ENCODE results near the gene FER.
"Not testable (repeated sequence)": the region's sequence is repeated elsewhere in the genome, so short reads cannot be mapped to it uniquely, and the experiment has no call there.

Gene FER

DNA sequence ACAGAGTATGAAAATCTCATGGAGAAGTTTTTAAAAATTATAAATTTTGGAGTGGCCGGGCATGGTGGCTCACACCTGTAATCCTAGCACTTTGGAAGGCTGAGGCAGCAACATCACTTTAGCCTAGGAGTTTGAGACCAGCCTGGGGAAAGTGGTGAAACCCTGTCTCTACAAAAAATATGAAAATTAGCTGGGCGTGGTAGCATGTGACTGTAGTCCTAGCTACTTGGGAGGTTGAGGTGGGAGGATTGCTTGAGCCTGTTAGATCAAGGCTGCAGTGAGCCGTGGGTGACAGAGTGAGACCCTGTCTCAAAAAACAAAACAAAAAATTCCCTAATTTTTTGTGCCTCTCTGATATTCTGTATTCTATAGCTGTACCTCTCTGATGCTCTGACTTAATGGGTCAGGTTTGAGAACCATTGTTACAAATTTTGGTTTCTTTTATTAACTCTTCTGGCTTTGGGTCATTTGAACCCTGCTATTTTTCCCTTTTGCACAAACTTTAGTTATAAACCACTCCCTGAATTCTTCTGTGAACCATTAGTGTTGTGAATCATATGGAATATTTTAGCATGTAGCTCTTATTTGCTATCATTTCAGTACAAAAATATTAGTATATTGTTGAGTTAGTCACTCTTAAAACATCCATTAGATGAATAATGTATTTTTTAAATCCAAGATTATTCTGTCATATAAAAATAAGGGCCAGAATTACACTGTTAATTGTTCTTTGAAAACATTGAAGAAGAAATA, 51.0 kb downstream of the FER start:
- DNase-seq (ENCODE audit: low read depth), result no peak

DNA sequence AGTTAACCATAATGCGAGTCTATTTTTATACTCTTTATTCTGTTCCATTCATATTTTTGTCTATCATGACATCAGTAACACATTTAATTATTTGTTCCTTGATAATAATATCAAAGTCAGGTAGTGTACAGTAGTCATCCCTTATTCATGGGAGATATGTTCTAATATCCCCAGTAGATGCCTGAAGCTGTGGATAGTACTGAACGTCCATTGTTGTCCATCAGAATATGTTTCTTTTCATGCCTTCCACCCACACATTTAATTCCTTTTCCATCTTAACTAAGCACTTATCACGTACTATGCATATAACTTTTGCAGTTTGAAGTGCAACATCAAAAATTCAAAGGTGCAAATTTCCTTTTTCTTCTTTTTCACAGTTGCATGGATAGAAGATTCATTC, 53.6 kb downstream of the FER start:
- no peak for DNase-seq (ENCODE audit: low read depth)

DNA sequence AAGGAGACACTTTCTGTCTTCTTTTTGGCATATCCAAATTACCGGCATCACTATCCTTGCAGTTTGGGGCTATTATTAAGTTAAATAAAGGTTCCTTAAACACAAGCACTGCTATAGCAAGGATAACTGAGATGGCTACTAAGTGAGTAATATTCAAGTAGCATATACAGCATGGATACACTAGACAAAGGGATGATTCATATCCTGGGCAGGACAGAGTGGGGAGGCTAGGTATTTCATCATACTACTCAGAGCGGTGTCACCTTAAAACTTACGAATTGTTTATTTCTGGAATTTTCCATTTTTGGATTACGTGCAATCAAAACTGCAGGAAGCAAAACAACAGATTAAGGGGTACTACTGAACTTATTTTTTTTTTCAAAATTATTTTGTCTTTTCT, 54.1 kb downstream of the FER start:
- DNase-seq (ENCODE audit: low read depth), result peak; percentile 86

DNA sequence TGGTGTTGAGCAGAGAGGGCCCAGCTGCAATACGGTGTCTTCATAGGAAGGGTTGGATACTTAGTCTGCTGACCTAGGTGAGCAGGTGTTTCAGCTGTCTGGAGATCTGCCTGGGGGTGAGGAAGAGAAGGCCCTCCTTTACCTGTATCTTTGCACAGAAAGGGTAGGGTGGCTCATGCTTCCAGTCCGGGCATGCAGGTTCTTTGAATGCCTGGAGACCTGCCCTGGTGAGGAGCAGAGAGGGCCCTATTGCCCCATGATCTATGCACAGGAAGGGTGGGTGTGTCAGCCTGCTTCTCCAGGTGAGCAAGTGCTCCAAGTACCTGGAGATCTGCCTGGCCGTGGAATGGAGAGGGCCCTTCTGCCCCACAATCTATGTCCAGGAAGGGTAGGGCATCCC, 63.0 kb downstream of the FER start:
- no peak for DNase-seq (ENCODE audit: low read depth)

DNA sequence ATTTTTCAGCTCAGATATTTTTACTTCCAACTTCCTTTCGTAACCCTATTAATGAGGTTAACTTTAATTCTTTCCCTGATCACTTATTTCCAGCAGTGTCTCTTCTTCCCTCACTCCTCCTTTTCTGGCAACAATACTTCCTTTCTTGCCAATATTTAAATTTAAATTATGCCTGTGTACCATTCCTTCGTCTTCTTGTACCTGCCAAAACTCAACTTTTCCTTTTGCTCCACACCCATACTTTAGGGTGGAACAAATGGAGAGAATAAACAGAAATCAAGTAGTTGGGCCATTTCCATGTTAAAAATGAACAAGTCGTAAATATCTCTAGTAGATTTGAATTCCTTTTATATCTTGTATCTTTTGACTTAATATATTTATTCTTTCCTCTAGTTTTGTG, 66.0 kb downstream of the FER start:
- DNase-seq (ENCODE audit: low read depth), result no peak

DNA sequence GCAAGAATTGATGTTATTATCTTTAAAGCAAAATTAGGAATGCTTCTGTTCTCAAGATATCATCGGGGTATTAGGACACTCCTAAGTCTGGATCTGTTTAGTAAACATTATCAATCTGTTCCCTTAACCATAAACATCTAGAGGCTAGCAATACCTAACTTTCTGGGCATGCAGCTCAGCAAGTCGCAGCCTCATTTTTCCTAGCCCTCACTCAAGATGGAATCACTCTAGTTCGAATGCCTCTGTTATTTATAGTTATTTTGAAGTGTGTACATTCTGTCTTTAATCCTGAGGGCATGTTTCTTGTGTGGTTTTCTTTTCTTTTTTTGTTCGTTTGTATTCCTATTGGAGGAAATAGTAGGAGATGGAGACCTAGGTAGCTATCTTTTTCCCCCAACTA, 66.9 kb downstream of the FER start:
- DNase-seq (ENCODE audit: low read depth), result no peak

DNA sequence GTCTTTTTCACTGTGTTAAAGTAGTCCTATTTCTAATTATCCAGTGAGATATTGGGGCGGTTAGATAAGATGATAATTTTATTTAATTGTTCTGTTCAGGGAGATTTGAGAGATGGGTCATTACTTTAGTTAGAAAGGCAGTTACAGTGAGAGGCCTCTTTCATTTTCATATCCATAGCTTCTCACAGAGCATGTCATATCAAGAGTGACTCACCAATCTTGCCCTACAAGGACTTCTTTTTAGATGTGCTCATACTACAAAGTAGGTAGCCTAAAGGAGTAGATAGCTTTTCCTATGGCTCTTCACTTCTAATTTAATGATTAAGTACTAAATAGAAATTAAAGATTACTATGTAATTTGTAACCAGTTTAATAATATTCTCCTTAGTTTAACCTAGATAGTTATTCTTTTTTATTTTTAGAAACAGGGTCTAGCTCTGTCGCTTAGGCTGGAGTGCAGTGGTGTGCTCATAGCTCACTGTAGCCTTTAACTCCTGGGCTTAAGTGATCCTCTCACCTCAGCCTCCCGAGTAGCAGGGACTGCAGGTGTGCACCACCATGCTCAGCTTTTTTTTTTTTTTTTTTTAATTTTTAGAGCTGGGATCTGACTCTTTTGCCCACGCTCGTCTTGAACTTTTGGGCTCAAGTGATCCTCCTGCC, 71.0 kb downstream of the FER start:
- no peak for DNase-seq (ENCODE audit: low read depth)

DNA sequence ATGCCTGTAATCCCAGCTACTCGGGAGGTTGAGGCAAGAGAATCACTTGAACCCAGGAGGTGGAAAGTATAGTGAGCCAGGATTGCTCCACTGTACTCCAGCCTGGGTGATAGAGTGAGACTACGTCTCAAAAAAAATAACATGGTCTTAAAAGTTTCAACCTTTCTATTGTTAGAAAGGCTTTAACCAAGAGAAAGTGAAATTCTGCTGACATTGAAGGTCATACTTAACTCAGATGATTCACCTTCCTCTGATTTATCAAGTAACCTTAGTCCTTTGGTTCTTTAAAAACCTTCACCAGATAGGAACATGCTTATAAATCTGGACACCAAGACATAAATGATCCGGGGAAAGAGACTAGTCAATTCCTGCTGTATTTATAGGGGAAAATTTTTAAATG, 73.3 kb downstream of the FER start:
- DNase-seq (ENCODE audit: low read depth), result no peak

DNA sequence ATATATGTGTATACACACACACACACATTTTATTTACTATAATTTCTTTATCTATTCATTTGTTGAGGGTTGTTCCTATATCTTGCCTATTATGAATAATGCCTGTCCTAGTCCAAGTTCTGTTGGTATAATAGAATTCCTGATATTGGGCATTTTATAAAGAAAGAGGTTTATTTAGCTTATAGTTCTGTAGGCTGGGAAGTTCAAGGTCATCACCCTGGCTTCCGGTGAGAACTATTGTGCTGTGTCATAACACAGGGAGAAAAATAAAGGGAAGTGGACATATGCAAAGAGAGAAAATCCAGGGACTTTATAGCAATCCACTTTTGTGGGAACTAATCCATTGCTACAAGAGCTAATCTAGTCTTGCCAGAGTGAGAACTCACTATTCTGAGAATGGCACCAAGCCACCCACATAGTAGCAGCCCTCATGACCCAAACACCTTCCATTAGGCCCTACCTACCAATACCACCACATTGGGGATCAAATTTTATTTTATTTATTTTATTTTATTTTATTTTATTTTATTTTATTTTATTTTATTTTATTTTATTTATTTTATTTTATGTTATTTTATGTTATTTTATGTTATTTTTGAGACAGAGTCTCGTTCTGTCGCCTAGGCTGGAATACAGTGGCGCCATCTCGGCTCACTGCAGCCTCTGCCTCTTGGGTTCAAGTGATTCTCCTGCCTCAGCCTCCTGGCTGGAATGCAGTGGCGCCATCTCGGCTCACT, 74.7 kb downstream of the FER start:
- no peak for DNase-seq (ENCODE audit: low read depth)

DNA sequence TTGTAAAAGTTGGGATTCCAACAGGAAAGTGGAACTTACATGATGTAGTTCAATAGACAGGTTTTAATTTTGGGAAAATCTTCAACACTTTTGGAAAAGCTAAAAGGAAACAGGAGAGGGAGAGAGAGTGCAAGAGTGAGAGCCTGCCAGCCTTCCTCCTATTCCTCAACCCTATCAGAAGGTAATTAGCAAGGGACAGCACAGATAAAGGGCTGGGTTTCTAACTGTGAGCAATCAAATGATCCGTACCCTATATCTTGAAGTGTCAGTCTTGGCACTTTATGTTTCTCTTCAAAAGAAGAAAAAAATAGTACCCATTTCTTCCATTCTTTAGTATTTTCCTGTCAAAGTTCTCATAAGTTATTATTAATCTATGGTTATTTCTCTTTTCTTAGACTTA, 79.4 kb downstream of the FER start:
- DNase-seq (ENCODE audit: low read depth), result no peak

DNA sequence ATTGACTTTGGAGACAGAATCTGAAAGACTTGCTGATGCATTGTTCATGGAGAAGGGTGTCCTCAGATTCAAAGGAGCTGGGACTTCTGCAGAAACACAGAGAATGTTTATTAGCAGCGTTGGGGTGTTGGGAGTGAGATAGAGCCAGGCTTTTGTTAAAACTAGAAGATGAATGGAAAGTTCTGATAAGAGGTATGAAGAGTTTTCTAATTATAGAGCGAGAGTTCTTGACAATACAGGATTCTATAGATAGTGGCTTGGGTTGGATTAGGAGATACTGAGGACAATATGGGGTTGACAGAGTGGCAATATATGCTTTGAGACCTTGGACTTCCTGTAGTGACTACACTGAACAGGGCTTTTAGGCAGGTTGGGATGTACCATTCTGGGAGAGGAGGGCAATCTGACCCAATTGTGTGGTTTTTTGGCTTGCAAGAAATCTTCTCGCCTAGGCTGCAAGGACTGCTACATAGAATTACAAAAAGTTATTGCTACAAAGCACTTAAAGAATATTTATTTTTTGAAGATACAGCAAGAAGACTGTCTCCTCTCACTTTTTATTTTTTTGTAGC, 83.1 kb downstream of the FER start:
- DNase-seq (ENCODE audit: low read depth), result no peak

DNA sequence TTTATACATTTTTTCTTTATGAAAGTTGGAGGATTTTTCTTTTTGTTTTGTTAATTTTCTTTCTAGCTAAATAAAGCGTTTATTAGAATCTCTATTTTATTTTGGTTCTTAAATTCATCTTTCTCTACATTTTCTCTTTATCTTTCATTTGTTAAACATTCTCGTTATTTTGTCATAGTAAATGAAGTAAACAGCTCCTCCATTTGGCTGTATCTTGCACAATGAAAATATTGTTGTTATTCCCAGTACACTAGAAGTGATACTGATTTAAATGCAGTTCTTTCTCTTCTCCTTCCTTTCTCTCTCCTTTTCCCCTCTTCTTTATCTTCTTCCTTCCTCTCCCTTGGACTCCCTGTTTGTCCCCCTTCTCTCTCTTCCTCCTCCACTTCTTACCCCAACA, 88.8 kb downstream of the FER start:
- no peak for DNase-seq (ENCODE audit: low read depth)

DNA sequence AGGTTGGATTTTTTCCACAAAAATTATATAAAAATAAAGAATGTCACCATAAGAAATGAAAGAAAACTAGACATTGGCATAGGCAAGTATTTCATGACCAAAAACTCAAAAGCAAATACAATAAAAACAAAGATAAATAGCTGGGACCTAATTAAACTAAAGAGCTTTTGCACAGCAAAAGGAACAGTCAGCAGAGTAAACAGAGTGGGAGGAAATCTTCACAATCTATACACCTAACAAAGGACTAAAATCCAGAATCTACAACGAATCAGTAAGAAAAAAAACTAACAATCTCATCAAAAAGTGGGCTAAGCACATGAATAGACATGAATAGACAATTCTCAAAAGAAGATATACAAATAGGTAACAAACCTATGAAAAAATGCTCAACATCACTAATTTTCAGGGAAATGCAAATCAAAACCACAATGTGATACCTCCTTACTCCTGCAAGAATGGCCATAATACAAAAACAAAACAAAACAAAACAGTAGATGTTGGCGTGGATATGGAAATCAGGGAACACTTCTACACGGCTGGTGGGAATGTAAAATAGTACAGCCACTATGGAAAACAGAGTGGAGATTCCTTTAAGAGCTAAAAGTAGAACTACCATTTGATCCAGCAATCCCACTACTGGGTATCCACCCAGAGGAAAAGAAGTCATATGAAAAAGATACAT, 94.7 kb downstream of the FER start:
- not testable (repeated sequence) for DNase-seq (ENCODE audit: low read depth)

DNA sequence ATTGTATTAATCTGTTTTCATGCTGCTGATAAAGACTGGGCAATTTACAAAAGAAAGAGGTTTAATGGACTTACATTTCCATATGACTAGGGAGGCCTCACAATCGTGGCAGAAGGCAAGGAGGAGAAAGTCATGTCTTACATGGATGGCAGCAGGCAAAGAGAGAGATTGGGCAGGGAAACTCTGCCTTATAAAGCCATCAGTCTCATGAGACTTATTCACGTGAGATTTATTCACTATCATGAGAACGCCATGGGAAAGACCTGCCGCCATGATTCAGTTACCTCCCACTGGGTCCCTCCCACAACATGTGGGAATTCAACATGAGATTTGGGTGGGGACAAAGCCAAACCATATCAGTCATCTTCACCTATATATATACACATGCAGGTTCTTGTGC, 103.4 kb downstream of the FER start:
- not testable (repeated sequence) for DNase-seq (ENCODE audit: low read depth)

DNA sequence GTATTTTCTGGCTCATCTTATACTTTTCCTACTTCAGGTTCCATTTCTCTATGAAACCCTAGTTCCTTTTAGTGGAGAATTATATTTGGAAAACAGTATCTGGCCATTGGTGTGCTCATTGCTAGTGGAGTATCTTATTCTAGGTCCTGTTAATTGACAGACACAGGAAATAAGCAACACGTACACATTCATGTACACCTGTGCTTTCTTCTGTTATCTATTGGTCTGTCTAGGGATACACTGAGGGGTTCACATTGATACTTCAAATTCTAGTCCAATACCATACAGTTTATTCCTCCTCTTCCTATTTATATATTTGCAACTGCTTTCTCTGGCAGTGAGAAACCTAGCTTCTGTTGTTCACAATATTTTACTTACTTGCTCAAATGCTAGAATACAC, 110.2 kb downstream of the FER start:
- DNase-seq (ENCODE audit: low read depth), result no peak

DNA sequence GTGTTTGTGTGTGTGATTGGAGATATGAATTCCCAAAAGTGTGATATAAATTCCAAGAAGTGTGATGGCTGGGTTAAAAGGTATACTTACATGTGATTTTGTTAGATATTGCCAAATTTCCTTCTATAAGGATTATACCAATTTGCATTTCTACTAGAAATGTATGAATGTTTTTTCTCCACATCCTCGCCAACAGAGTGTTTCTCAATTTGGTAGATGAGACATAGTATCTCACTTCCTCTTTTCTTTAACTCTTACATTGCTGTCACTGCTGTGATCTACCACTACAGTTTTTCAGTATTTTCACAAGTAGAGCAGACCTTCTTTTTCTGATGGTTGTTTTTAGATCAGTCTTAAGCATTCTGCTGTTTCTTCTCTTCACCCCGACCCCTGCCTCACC, 111.3 kb downstream of the FER start:
- DNase-seq (ENCODE audit: low read depth), result no peak

DNA sequence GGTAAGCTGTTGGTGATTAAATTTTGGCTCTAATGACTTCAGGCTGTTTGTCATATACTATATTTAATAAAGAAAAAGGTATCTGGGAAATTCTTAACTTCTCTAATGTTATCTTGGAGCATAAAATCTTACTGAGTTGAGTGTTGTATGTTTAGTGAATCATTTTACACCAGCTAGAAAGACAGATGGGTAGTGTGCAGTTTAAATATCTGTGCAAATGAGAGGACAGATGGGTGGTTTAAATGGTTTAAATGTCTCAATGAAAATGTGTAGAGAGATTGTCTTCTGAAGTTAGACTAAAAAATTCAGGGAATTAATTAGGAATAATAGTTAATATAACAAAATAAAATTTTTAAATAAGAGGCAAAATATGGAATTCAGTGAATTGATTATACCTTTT, 114.5 kb downstream of the FER start:
- no peak for DNase-seq (ENCODE audit: low read depth)

DNA sequence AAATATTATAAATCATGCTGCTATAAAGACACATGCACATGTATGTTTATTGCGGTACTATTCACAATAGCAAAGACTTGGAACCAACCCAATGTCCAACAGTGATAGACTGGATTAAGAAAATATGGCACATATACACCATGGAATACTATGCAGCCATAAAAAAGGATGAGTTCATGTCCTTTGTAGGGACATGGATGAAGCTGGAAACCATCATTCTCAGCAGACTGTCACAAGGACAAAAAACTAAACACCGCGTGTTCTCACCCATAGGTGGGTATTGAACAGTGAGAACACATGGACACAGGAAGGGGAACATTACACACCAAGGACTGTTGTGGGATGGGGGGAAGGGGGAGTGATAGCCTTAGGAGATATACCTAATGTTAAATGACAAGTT, 118.4 kb downstream of the FER start:
- DNase-seq (ENCODE audit: low read depth), result not testable (repeated sequence)

DNA sequence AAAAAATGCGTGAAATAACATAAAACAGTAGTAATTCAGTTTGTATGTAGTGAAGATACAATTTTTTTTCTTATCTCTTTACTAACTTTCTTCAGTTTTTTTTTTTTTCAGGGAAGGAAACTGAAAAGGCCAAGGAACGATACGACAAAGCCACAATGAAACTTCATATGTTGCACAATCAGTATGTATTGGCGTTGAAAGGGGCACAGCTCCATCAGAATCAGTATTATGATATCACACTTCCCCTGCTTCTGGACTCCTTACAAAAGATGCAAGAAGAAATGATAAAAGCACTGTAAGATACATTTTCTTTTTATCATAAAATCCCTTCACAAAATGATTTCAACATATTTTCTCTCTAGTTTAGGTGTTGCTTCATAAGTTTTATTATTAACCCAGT, 120.0 kb downstream of the FER start:
- DNase-seq (ENCODE audit: low read depth), result no peak

DNA sequence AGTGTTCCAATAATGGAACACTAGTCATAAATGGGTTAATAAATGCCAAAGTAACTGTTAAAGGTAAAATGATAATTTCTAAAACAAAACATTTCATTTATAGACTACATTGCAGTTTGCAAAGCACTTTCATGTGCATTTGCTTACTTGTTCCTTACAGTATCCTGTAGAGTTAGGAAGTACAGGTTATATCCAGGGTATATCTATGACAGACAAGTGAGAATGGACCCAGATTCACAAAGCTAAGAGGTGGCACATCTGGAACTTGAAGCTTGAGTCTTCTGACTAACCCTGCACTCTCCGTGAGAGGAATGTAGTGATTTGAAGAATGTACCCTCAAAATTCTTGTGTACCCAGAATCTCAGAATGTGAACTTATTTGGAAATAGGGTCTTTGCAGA, 121.4 kb downstream of the FER start:
- no peak for DNase-seq (ENCODE audit: low read depth)

DNA sequence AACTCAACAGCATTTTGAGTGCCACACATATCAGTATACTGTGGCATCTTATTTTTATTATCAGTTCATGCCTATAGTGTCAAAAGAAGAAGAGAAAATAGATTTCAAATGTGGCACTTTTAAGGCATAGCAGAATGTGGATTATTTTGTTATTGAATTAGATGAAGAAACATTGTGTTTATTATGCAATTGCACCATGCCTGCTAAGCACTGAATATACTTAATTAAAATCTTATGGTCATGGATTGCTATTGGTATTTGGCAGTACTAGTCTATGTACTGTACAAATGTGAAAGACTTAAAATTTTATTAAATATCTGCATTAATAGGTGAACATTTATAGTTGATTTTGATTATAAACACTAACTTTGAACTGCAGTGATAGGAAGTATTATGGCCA, 128.8 kb downstream of the FER start:
- DNase-seq (ENCODE audit: low read depth), result peak; percentile 10

DNA sequence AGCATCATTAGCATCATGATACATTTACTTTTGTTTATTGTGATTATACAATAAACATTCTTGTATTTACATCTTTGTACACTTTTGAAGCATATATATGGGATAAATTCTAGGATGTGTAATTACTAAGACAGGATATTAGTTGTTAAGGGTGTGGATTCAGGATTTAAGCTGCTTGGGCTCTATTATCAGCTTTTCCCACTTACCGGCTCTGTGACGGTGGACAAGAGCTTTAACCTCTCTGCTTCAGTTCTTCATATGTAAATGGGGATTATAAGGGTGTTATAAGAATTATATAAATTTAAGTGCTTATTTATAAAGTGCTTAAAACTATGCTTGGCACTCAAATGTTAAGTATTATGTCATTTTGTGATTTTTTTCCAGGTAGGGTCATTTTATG, 131.1 kb downstream of the FER start:
- no peak for DNase-seq (ENCODE audit: low read depth)
